HepG2 (cell line): ENCODE results near the gene LYZL1. TPM values are rescaled to one million over a fixed set of nuclear protein-coding genes. Genes with fewer than 3 reads are reported as not detected.

Experiments
- BCL6 ChIP-seq: IDR thresholded peaks from 2 replicates; pipeline ENCODE4 v1.6.1; 2016; ENCODE audit warnings: missing genetic modification reagents, missing compliant biosample characterization
- FOSL2 ChIP-seq: sonication (generic); formaldehyde crosslinking; IDR thresholded peaks from 2 replicates; pipeline ENCODE4 v1.4.0; 2020; ENCODE audit warnings: missing genetic modification reagents
- HMG20B ChIP-seq: conservative IDR thresholded peaks from 2 replicates; pipeline ENCODE4 v1.6.1; 2016; ENCODE audit warnings: missing genetic modification reagents, missing compliant biosample characterization
- HNF4A ChIP-seq: sonication (generic); formaldehyde crosslinking; IDR thresholded peaks from 2 replicates; pipeline ENCODE4 v1.4.0; 2020; ENCODE audit warnings: missing genetic modification reagents
- HOXA3 ChIP-seq: sonication (generic); formaldehyde crosslinking; IDR thresholded peaks from 2 replicates; pipeline ENCODE4 v1.5.0; 2020; ENCODE audit warnings: missing genetic modification reagents
- NCOA2 ChIP-seq: sonication (generic); formaldehyde crosslinking; IDR thresholded peaks from 2 replicates; pipeline ENCODE4 v1.8.0; 2022; ENCODE audit warnings: inconsistent platforms
- SIX4 ChIP-seq: sonication (generic); formaldehyde crosslinking; IDR thresholded peaks from 2 replicates; pipeline ENCODE4 v1.4.0; 2020; ENCODE audit warnings: missing genetic modification reagents
- ZBTB38 ChIP-seq: sonication (generic); formaldehyde crosslinking; IDR thresholded peaks from 2 replicates; pipeline ENCODE4 v1.5.1; 2020; ENCODE audit warnings: mild to moderate bottlenecking, missing genetic modification reagents
- ZNF292 ChIP-seq: sonication (generic); formaldehyde crosslinking; IDR thresholded peaks from 2 replicates; pipeline ENCODE4 v1.8.1; 2022; ENCODE audit warnings: mild to moderate bottlenecking, low read depth, missing genetic modification reagents, borderline replicate concordance
- ZSCAN25 ChIP-seq: sonication (generic); formaldehyde crosslinking; IDR thresholded peaks from 2 replicates; pipeline ENCODE4 v1.8.0; 2022; ENCODE audit warnings: mild to moderate bottlenecking, missing genetic modification reagents
- polyA plus RNA-seq, 8 experiments: library from polyadenylated mRNA; depleted of rRNA in 3 of 8; stranded (reverse) in 7 of 8; unstranded in 1 of 8; fragments of >200 nt; fragmentation: Illumina TruSeq in 4 of 8; extraction: Trizol in 4 of 8; gene quantifications; 2 replicates each; pipeline versions ENCODE4 v1.2.1 to v1.2.3, GENCODE V29; 2011 to 2016; ENCODE audit warnings: low read depth in 4 of 8, missing spikeins in 1 of 8, mixed read lengths in 1 of 8; ENCODE audit not compliant: insufficient read depth in 1 of 8
- total RNA-seq, 5 experiments: library from RNA; depleted of rRNA; stranded (reverse); fragments of >200 nt; fragmentation: Illumina TruSeq; extraction: Trizol; gene quantifications; 2 replicates each; pipeline ENCODE4 v1.2.3, GENCODE V29; 2016; ENCODE audit warnings: low read depth in 1 of 5
- TF ChIP-seq, protein P1 (sequence below): sonication (generic); formaldehyde crosslinking; IDR thresholded peaks from 2 replicates; pipeline ENCODE4 v1.4.0; 2020; ENCODE audit warnings: mild to moderate bottlenecking, missing genetic modification reagents, borderline replicate concordance
- TF ChIP-seq, protein P2 (sequence below): sonication (generic); formaldehyde crosslinking; IDR thresholded peaks from 2 replicates; pipeline ENCODE4 v1.4.0; 2020; ENCODE audit warnings: missing genetic modification reagents
- TF ChIP-seq, protein P3 (sequence below): IDR thresholded peaks from 2 replicates; pipeline ENCODE4 v1.6.1; 2012; ENCODE audit warnings: inconsistent platforms

LYZL1 gene
- total and polyA plus RNA-seq, 2 of the 13 experiments (the other 11 are each of a cell fraction or from before 2014, with no cell fraction given) = not detected

DNA sequence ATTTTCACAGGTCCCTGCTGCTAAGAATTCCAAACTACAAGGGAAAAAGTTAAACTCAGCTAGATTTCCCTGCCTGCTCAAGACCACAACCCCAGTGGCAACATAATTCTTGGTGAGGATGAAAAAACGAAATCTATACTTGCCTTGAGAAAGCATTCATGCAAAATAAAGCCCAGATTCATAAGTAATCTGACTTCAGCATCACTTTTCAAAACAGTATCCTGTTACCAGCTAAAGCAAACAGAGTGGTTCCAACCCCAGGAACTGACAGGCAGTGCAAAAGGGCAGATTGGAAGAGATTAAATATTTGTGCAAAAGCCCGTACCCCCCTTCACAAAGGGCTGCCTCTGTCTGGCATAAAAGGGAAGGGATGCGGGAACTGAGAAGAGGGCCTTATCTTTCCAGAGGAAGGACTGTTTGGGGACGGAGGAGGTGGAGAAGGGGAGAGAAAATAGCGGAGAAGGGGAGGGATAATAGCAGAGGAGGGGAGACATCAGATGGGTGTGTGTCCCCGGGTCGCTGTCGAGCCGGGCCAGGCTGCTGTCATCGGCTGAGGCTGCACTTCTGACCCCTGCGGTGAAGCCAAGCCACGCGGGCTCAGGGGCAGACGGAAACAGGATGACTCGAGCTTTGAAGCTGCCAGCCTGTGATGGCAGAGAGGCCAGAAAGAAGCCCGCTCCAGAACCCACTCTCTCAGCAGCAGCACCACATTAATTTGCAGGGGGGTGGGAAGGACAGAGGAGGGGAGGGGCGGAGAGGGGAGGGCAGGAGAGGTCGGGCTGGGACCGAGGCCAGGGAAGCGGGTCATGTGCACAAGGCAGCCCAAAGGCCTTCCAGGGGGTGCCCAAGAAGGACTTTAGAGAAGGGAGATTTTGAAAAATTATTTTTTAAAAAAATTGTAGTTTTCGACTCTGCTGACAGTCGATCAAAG is 29.5 kb downstream of the LYZL1 start (continued):
- TF ChIP-seq, protein P1, sequence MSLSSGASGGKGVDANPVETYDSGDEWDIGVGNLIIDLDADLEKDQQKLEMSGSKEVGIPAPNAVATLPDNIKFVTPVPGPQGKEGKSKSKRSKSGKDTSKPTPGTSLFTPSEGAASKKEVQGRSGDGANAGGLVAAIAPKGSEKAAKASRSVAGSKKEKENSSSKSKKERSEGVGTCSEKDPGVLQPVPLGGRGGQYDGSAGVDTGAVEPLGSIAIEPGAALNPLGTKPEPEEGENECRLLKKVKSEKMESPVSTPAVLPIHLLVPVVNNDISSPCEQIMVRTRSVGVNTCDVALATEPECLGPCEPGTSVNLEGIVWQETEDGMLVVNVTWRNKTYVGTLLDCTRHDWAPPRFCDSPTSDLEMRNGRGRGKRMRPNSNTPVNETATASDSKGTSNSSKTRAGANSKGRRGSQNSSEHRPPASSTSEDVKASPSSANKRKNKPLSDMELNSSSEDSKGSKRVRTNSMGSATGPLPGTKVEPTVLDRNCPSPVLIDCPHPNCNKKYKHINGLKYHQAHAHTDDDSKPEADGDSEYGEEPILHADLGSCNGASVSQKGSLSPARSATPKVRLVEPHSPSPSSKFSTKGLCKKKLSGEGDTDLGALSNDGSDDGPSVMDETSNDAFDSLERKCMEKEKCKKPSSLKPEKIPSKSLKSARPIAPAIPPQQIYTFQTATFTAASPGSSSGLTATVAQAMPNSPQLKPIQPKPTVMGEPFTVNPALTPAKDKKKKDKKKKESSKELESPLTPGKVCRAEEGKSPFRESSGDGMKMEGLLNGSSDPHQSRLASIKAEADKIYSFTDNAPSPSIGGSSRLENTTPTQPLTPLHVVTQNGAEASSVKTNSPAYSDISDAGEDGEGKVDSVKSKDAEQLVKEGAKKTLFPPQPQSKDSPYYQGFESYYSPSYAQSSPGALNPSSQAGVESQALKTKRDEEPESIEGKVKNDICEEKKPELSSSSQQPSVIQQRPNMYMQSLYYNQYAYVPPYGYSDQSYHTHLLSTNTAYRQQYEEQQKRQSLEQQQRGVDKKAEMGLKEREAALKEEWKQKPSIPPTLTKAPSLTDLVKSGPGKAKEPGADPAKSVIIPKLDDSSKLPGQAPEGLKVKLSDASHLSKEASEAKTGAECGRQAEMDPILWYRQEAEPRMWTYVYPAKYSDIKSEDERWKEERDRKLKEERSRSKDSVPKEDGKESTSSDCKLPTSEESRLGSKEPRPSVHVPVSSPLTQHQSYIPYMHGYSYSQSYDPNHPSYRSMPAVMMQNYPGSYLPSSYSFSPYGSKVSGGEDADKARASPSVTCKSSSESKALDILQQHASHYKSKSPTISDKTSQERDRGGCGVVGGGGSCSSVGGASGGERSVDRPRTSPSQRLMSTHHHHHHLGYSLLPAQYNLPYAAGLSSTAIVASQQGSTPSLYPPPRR = peak; percentile 63; the same call in 1 of the 2 replicates
- TF ChIP-seq ZBTB38 (0 out of 2 replicates have a peak, but pooled peaks have one; percentile 28), ZNF292 (CRISPR knock-in tag) (peak; percentile 55; the same call in 1 of the 2 replicates), NCOA2 (peak; percentile 91), HNF4A (CRISPR knock-in tag) (peak; percentile 76), ZSCAN25 (CRISPR knock-in tag) (peak; percentile 77), SIX4 (CRISPR knock-in tag) (peak; percentile 97), FOSL2 (CRISPR knock-in tag) (peak; percentile 49), HMG20B (CRISPR knock-in tag) (peak; percentile 58), BCL6 (CRISPR knock-in tag) (peak; percentile 6), HOXA3 (CRISPR knock-in tag) (peak; percentile 65; the same call in 1 of the 2 replicates)
- TF ChIP-seq, protein P2, sequence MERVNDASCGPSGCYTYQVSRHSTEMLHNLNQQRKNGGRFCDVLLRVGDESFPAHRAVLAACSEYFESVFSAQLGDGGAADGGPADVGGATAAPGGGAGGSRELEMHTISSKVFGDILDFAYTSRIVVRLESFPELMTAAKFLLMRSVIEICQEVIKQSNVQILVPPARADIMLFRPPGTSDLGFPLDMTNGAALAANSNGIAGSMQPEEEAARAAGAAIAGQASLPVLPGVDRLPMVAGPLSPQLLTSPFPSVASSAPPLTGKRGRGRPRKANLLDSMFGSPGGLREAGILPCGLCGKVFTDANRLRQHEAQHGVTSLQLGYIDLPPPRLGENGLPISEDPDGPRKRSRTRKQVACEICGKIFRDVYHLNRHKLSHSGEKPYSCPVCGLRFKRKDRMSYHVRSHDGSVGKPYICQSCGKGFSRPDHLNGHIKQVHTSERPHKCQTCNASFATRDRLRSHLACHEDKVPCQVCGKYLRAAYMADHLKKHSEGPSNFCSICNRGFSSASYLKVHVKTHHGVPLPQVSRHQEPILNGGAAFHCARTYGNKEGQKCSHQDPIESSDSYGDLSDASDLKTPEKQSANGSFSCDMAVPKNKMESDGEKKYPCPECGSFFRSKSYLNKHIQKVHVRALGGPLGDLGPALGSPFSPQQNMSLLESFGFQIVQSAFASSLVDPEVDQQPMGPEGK (CRISPR knock-in tag) = peak; percentile 74
- TF ChIP-seq, protein P3, sequence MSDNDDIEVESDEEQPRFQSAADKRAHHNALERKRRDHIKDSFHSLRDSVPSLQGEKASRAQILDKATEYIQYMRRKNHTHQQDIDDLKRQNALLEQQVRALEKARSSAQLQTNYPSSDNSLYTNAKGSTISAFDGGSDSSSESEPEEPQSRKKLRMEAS = peak; percentile 85
